Neural progenitor cell (in vitro differentiated cells): Measurements from ENCODE around the gene ATXN10.

ENCODE experiments used
- CTCF ChIP-seq: fragments of 200-600 bp; sonication (generic); IDR thresholded peaks from 2 replicates; pipeline ENCODE4 v1.5.1; 2017; ENCODE audit warnings: antibody characterized with exemption, mild to moderate bottlenecking
- EZH2 ChIP-seq: fragments of 200-600 bp; sonication (generic); IDR thresholded peaks from 2 replicates; pipeline ENCODE4 v1.6.1; 2017; ENCODE audit warnings: antibody characterized with exemption, mild to moderate bottlenecking, moderate library complexity
- EZH2phosphoT487 ChIP-seq: fragments of 200-600 bp; sonication (generic); IDR thresholded peaks from 2 replicates; pipeline ENCODE4 v1.6.1; 2017; ENCODE audit warnings: antibody characterized with exemption

GRCh38 chr22:45790401-45790800 is 118.8 kb downstream of the ATXN10 start:
- TF ChIP-seq CTCF (no peak), EZH2 (no peak), EZH2phosphoT487 (no peak)
